Omental fat pad (tissue), 4 donors: ENCODE measurements around the gene MVB12B. TPM values are rescaled to one million over a fixed set of nuclear protein-coding genes. Genes with fewer than 3 reads are reported as not detected.

Source experiments
- ATAC-seq: fragments of 150-250 bp; one replicate; pipeline ENCODE4 v1.9.1; 2016; ENCODE audit warnings: mild to moderate bottlenecking, moderate library complexity; ENCODE audit not compliant: low FRiP score
- DNase-seq: peaks from one replicate; pipeline ENCODE4 v3.0.0-alpha.2; 2019; ENCODE audit warnings: low spot score
- total RNA-seq, 4 donors: library from RNA; depleted of rRNA; stranded (reverse); fragments of >200 nt; gene quantifications; one replicate each; pipeline ENCODE4 v1.1.0, GENCODE V29; 2016
- TF ChIP-seq, protein P1 (sequence below), 3 donors: fragments of 450-650 bp; IDR thresholded peaks; one replicate each; pipeline ENCODE4 v1.5.1; 2016 to 2017; ENCODE audit warnings: antibody characterized with exemption in 3 of 3, mild to moderate bottlenecking in 3 of 3, moderate library complexity in 2 of 3

The MVB12B gene
- total RNA-seq, 4 donors from 2014 or later: 5.5 to 21.4 (median 11.6) TPM

DNA sequence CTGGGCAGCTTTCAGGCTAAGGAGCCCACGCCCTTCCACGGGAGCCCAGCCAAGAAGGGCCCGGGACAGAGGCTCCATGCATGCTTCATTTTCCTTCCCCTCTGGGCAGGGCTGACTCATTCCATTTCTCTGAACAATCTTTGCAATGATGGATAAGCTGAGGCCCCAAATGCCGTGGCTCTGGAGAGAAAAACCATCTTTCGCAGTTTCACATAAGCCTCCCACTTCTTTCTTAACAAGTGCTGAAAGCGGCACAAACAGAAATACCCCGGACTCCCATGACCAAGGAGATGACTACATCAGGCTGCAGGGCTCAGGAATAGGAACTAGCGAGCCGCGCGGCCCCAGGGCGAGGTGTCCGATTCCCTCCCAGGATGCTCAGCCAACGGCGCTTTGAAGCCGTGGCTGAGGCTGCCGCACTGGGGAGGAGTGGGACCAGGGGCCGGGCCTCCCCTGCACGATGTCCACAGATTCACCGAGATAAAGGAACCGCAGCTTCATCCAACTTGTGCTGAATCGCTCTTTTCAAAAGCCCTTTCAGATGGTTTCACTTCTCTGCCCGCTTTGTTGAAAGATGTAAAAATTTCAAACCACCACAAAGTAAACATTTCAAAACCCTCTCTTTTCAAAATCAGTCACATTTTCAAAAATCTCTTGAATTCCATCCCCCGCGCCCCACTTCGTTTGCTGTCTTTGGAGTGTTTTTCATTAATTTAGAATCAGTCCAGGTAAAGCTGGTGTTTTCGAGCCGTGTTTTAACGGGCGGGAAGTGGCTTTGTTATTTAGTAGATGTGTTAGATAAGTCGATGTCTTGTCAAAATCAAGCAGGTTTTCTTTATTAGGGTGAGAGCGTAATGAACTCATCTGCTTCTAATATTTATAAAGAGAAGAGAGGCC lies 190.6 kb downstream of the MVB12B start:
- ATAC-seq: peak; percentile 88
- peak; percentile 42 for DNase-seq
- TF ChIP-seq, protein P1, sequence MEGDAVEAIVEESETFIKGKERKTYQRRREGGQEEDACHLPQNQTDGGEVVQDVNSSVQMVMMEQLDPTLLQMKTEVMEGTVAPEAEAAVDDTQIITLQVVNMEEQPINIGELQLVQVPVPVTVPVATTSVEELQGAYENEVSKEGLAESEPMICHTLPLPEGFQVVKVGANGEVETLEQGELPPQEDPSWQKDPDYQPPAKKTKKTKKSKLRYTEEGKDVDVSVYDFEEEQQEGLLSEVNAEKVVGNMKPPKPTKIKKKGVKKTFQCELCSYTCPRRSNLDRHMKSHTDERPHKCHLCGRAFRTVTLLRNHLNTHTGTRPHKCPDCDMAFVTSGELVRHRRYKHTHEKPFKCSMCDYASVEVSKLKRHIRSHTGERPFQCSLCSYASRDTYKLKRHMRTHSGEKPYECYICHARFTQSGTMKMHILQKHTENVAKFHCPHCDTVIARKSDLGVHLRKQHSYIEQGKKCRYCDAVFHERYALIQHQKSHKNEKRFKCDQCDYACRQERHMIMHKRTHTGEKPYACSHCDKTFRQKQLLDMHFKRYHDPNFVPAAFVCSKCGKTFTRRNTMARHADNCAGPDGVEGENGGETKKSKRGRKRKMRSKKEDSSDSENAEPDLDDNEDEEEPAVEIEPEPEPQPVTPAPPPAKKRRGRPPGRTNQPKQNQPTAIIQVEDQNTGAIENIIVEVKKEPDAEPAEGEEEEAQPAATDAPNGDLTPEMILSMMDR (IDR thresholded peaks at IDR 0.05): no peak

DNA sequence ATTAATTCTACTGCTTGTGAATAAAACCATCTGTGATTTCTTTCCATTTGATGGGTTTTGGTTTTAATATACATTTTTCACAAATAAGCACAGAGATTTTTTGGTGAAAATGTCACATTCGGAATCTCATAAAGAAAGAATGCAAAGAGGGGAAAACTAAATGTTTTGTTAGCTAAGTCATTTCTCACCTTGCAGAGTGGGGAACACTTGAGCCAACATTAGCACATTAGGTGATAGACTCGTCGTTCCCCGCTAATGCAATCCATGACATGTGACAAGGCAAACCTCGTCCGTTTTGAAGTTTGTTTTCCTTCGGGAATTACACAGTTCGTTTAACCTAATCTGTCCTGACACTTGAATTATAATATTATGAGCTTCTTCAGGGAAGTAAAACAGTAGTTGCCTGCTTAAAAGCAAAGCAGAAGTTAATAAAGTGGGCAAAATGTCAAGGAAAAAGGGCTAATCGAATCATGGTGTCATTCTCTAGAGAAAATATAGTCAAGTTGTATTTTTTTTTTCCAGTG lies 191.3 kb downstream of the MVB12B start:
- ATAC-seq (no peak), DNase-seq (no peak)
- TF ChIP-seq, protein P1 (IDR thresholded peaks at IDR 0.05): no peak

DNA sequence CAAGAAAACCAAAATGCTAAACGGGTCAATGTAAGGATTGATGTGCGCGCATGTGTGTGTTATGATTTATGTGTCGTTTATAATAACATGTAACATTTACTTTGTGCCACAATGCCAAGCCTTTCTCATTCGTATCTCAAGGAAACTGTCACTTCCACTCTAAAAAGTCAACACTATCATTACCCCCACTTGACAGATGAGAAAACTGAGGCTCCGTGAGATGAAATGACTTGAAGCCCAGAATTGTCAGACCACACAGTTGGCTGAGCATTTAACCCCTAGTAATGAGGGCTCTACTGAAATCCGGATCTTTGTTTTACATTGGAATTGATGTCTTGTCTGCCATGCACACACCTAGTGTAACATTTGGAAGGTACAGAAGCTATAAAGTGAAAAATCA lies 192.1 kb downstream of the MVB12B start:
- TF ChIP-seq, protein P1 (IDR thresholded peaks at IDR 0.05): no peak
- no peak for DNase-seq
- ATAC-seq: no peak

DNA sequence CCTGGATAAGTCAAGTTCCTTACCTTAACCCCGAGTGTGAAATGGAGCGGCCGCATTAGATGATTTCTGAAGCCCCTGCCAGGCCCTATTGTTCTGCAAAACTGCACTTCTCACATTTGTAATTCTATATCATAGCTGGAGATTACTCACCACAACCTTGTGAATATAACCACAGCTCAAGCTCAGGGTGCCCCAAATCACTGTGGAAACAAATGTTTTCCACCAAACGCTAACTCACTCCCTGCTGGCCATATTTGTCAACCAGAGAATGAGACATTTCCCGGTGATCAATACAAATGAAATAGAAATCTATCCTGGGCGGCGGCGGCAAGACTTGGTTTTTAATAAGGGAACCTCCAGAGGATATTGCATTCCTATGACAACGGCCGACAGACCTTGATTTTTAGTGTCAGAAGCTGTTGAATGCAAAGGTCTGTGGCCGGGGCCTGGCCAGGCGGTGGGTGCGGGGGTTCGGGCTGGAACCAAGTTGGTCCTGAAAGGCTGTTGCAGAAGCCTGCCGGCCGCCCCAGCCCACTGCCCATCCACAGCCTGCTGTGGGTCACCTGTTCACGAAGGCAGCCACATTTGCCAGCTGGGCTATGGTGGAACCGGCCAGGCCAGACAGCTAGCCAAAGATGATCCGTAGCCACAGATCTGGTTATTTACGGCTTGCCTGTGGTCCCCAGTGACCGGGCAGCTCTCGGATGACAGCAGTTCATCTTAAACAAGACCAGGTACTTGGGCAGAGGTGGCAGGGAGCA lies 193.2 kb downstream of the MVB12B start:
- no peak for DNase-seq
- TF ChIP-seq, protein P1 (IDR thresholded peaks at IDR 0.05): no peak
- no peak for ATAC-seq

DNA sequence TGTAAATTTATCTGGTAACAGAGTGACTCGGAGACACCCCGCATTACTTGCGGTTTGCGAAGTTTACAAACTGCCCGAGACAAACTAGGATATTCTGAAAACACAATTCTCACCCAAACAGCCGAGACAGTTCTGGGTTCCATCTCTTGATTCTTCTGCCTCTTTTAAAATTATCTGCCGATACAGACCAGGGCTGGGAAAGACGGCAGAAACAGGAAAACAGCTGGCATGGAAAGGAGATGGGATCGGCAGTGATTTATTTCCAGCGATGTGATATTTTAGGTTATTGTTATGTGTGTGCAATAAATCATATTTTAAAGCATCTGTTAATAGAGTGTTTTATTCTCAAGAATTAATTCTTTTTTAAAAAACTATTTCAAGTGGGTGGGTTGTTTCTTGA lies 193.8 kb downstream of the MVB12B start:
- TF ChIP-seq, protein P1 (IDR thresholded peaks at IDR 0.05): no peak
- DNase-seq (no peak), ATAC-seq (no peak)

DNA sequence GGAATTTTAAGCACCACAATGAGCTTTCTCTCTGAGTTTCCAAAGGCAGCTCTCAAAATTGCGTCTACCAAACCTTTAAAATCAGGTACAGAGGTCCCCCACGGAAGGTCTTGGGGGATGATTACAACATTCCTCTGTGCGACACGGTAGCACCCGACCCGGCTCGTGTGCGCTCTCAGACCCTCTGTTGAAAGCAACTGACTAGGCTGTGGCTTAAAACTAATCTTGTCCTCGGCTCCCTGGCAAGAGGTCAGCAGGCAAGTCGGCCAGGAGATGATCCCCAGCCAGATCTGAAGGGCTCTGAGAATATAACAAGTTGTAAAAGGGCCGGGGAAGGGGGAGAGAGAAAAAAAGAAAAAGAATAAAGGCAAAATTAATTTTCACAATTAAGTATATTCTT lies 194.5 kb downstream of the MVB12B start:
- DNase-seq (no peak), ATAC-seq (no peak)
- TF ChIP-seq, protein P1 (IDR thresholded peaks at IDR 0.05): no peak
